PC-3 (cell line): ENCODE results near the gene RHOB. TPM values are rescaled to one million over a fixed set of nuclear protein-coding genes. Genes with fewer than 3 reads are reported as not detected.

Source experiments
- ATAC-seq: fragments of 200-7000 bp; cut with Tn5 transposase; 2 replicates; pipeline ENCODE4 v1.9.1; 2020; ENCODE audit warnings: mild to moderate bottlenecking, moderate library complexity
- BruUV-seq: library from RNA; stranded (reverse); fragments of 400-500 nt; replicated peaks from 2 replicates; lab custom pipeline; 2021; lab: Mats Ljungman, UMichigan
- CTCF ChIA-PET: fragments of 300-600 bp; sonication (Branson Sonifier 250); formaldehyde crosslinking; loops from one replicate; lab custom pipeline; 2022; ENCODE audit warnings: antibody characterized with exemption; lab: Charles Lee
- POLR2A ChIA-PET: fragments of 300-600 bp; sonication (Branson Sonifier 250); formaldehyde crosslinking; loops from one replicate; lab custom pipeline; 2022; ENCODE audit warnings: antibody characterized with exemption; ENCODE audit not compliant: unreplicated experiment; lab: Charles Lee
- DNase-seq: peaks from one replicate; pipeline ENCODE4 v3.0.0-alpha.2; 2015
- H2AFZ ChIP-seq: fragments of 300-600 bp; sonication (generic); 2 replicates; pipeline ENCODE4 v1.6.0; 2016; ENCODE audit warnings: antibody characterized with exemption, low read length
- H3F3A ChIP-seq: fragments of 300-600 bp; sonication (generic); one replicate; pipeline ENCODE4 v1.6.0; 2017; ENCODE audit warnings: antibody characterized with exemption, low read length, control low read depth, mild to moderate bottlenecking; ENCODE audit not compliant: unreplicated experiment
- H3K27ac ChIP-seq: fragments of 300-600 bp; sonication (generic); 2 replicates; pipeline ENCODE4 v1.5.1; 2016; ENCODE audit warnings: mild to moderate bottlenecking, low read length
- H3K27me3 ChIP-seq: fragments of 300-600 bp; sonication (generic); 2 replicates; pipeline ENCODE4 v1.6.1; 2016; ENCODE audit warnings: low read length, mixed read lengths
- H3K36me3 ChIP-seq: fragments of 300-600 bp; sonication (generic); 2 replicates; pipeline ENCODE4 v1.6.1; 2016; ENCODE audit warnings: low read depth, mixed run types, low read length, mixed read lengths
- H3K4me1 ChIP-seq: fragments of 300-600 bp; sonication (generic); 2 replicates; pipeline ENCODE4 v1.5.1; 2016; ENCODE audit warnings: low read length; ENCODE audit not compliant: insufficient read depth
- H3K4me2 ChIP-seq: fragments of 300-600 bp; sonication (generic); 2 replicates; pipeline ENCODE4 v1.6.0; 2016; ENCODE audit warnings: low read length
- H3K4me3 ChIP-seq: fragments of 300-600 bp; sonication (generic); 2 replicates; pipeline ENCODE4 v1.5.1; 2016; ENCODE audit warnings: mild to moderate bottlenecking, low read length, mixed read lengths
- H3K79me2 ChIP-seq: fragments of 300-600 bp; sonication (generic); 2 replicates; pipeline ENCODE4 v1.6.1; 2017; ENCODE audit warnings: low read length, mixed read lengths
- H3K9ac ChIP-seq: fragments of 300-600 bp; sonication (generic); 2 replicates; pipeline ENCODE4 v1.6.0; 2016; ENCODE audit warnings: mild to moderate bottlenecking, low read length
- H3K9me2 ChIP-seq: fragments of 300-600 bp; sonication (generic); replicated peaks from 2 replicates; pipeline ENCODE4 v1.6.1; 2016; ENCODE audit warnings: mixed run types, low read length, mixed read lengths
- H3K9me3 ChIP-seq: fragments of 300-600 bp; sonication (generic); 2 replicates; pipeline ENCODE4 v1.6.1; 2016; ENCODE audit warnings: low read length, mixed read lengths
- H4K20me1 ChIP-seq: fragments of 300-600 bp; sonication (generic); 2 replicates; pipeline ENCODE4 v1.6.1; 2016; ENCODE audit warnings: low read length, mixed read lengths
- EZH2 ChIP-seq: fragments of 300-600 bp; sonication (generic); IDR thresholded peaks from one replicate; pipeline ENCODE4 v1.6.1; 2017; ENCODE audit warnings: antibody characterized with exemption, mild to moderate bottlenecking, low read length; ENCODE audit not compliant: unreplicated experiment
- EZH2phosphoT487 ChIP-seq: fragments of 300-600 bp; sonication (generic); IDR thresholded peaks from 2 replicates; pipeline ENCODE4 v1.6.1; 2018; ENCODE audit warnings: mild to moderate bottlenecking, antibody characterized with exemption, low read length, borderline replicate concordance
- intact Hi-C: fragments of 100-400 bp; cut with micrococcal nuclease; formaldehyde crosslinking; loops from 2 replicates; pipeline ENCODE4 v1.9.0; 2023
- total RNA-seq: library from RNA; depleted of rRNA; stranded (reverse); fragments of >200 nt; gene quantifications from 2 replicates; pipeline ENCODE4 v1.2.3, GENCODE V29; 2014
- TF ChIP-seq, protein P1 (sequence below): fragments of 300-600 bp; sonication (generic); conservative IDR thresholded peaks from 2 replicates; pipeline ENCODE4 v1.5.1; 2017; ENCODE audit warnings: antibody characterized with exemption, low read depth, mild to moderate bottlenecking, low read length

The RHOB gene
- total RNA-seq, 1 experiment from 2014 or later, result 88.5 TPM

DNA sequence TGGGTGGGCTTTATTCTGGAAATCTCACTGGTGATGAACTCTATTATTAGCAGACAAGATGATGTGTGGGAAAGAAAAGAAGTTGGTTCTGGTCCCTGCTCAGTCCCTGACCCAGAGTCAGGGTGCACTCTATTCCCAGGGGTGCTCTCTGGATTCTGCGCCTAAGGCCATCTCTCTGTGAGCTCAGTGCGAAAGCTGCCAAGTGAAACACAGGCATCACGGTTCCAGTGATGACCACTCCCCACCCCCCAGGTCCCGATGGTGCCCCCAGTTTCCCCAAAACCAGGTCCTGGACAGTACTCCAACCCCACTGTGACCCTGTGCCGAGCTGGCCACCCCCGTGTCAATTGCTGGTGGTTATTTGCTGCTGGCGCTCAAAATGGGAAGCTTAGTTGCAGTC, 30.1 kb downstream of the RHOB start:
- ChIA-PET CTCF (interaction anchor here (0.6 kb wide), 1 partner anchor 159 kb away, joined by 3 read pairs; no protein-coding TSS in a partner anchor), POLR2A (no interaction called here)
- Histone ChIP-seq H3K27me3 (no peaks in the 10 kb centered on the region), H2AFZ (no peak overlapping the region), H3K4me1 (no peaks in the 10 kb centered on the region), H3K4me2 (no peak overlapping the region), H3F3A (no peaks in the 10 kb centered on the region), H3K9me3 (no peaks in the 10 kb centered on the region), H3K36me3 (no peaks in the 10 kb centered on the region), H3K4me3 (no peak overlapping the region), H3K79me2 (no peaks in the 10 kb centered on the region), H4K20me1 (no peaks in the 10 kb centered on the region), H3K9ac (no peak overlapping the region), H3K9me2 (no peaks in the 10 kb centered on the region), H3K27ac (no peak overlapping the region)
- ATAC-seq (no peak), DNase-seq (no peak)
- intact Hi-C loops, result no loop called here
- TF ChIP-seq EZH2, result no peak
- TF ChIP-seq EZH2phosphoT487, result no peak
- TF ChIP-seq, protein P1, sequence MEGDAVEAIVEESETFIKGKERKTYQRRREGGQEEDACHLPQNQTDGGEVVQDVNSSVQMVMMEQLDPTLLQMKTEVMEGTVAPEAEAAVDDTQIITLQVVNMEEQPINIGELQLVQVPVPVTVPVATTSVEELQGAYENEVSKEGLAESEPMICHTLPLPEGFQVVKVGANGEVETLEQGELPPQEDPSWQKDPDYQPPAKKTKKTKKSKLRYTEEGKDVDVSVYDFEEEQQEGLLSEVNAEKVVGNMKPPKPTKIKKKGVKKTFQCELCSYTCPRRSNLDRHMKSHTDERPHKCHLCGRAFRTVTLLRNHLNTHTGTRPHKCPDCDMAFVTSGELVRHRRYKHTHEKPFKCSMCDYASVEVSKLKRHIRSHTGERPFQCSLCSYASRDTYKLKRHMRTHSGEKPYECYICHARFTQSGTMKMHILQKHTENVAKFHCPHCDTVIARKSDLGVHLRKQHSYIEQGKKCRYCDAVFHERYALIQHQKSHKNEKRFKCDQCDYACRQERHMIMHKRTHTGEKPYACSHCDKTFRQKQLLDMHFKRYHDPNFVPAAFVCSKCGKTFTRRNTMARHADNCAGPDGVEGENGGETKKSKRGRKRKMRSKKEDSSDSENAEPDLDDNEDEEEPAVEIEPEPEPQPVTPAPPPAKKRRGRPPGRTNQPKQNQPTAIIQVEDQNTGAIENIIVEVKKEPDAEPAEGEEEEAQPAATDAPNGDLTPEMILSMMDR, result no peak
- BruUV-seq, result no TSS peak

- no peaks in the 10 kb centered on the region for H3K36me3 ChIP-seq
- no peaks in the 10 kb centered on the region for H3K79me2 ChIP-seq
- POLR2A ChIA-PET, result no interaction called here
- no peak overlapping the region for H2AFZ ChIP-seq
- no peaks in the 10 kb centered on the region for H4K20me1 ChIP-seq
- no peaks in the 10 kb centered on the region for H3K9me2 ChIP-seq
- no peak overlapping the region for H3K4me3 ChIP-seq
- no TSS peak for BruUV-seq
- intact Hi-C loops, result no loop called here
- no peak overlapping the region for H3K4me2 ChIP-seq
- CTCF ChIA-PET, result no interaction called here
- no peaks in the 10 kb centered on the region for H3K27me3 ChIP-seq
- ATAC-seq, result no peak
- DNase-seq, result no peak
- no peak overlapping the region for H3K9ac ChIP-seq
- H3K4me1 ChIP-seq, result no peaks in the 10 kb centered on the region
- H3K27ac ChIP-seq, result no peak overlapping the region
- H3F3A ChIP-seq, result no peaks in the 10 kb centered on the region
- TF ChIP-seq, protein P1, result no peak
- no peak for TF ChIP-seq EZH2phosphoT487
- no peak for TF ChIP-seq EZH2
- H3K9me3 ChIP-seq, result no peaks in the 10 kb centered on the region
Observed at GRCh38 chr2:20478961-20479360, 32.1 kb downstream of the RHOB start.

DNA sequence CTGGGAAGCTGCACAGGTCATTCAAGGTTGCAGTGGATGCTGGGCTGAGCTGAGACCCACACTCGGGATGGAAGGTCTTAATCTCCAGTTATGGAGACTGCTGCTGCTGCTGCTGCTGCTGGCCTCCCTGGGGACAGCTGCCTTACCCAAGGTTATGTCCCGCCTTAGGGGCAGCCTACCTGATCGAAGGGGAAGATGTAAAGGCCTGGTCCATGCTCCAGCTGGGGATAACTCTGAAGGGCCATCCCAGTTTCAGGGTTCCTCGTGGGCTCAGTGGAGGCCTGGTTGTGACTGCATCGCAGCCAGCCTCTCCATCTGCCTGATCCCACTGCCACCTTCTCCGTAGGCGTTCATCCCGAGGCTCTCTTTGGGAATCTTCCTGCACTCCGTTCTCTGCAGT, 33.0 kb downstream of the RHOB start:
- no peak for ATAC-seq
- ChIA-PET POLR2A (no interaction called here), CTCF (no interaction called here)
- DNase-seq, result no peak
- H3K9ac ChIP-seq, result no peak overlapping the region
- no peaks in the 10 kb centered on the region for H4K20me1 ChIP-seq
- no peak overlapping the region for H3K27ac ChIP-seq
- H3F3A ChIP-seq, result no peaks in the 10 kb centered on the region
- TF ChIP-seq, protein P1, result no peak
- TF ChIP-seq EZH2 (no peak), EZH2phosphoT487 (no peak)
- no peaks in the 10 kb centered on the region for H3K27me3 ChIP-seq
- no peaks in the 10 kb centered on the region for H3K79me2 ChIP-seq
- no peaks in the 10 kb centered on the region for H3K36me3 ChIP-seq
- H2AFZ ChIP-seq, result no peak overlapping the region
- intact Hi-C loops, result no loop called here
- no peaks in the 10 kb centered on the region for H3K9me2 ChIP-seq
- no peaks in the 10 kb centered on the region for H3K9me3 ChIP-seq
- no peak overlapping the region for H3K4me2 ChIP-seq
- H3K4me1 ChIP-seq, result no peaks in the 10 kb centered on the region
- no peak overlapping the region for H3K4me3 ChIP-seq
- no TSS peak for BruUV-seq
